NB4 (cell line): ENCODE measurements around the gene ZNF496.

Source experiments
- CTCF ChIP-seq: IDR thresholded peaks from one replicate; pipeline ENCODE4 v1.5.1; 2012; ENCODE audit warnings: low read depth, low read length
- MYC ChIP-seq: IDR thresholded peaks from 2 replicates; pipeline ENCODE4 v1.6.1; 2011; ENCODE audit warnings: low read depth, low read length
- POLR2A ChIP-seq: IDR thresholded peaks from 2 replicates; pipeline ENCODE4 v1.6.1; 2011; ENCODE audit warnings: mild to moderate bottlenecking; ENCODE audit not compliant: insufficient read length; ENCODE audit errors: extremely low read depth

DNA sequence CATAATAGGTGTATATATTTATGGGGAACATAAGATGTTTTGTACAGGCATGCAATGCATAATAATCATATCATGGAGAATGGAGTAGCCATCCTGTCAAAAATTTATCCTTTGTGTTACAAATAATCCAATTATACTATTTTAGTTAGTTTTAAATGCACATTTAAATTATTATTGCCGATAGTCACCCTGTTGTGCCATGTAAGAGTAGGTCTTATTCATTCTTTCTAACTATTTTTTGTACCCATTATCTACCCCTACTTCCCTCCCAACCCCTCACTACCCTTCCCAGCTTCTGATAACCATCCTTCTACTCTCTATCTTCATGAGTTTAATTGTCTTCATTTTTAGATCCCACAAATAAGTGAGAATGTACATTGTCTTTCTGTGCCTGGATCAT lies 84.1 kb downstream of the ZNF496 start:
- TF ChIP-seq POLR2A (no peak), MYC (no peak), CTCF (no peak)
